HEK293T (cell line): ENCODE data around the gene VIT.

Experiments
- CTCF ChIA-PET: fragments of 350-600 bp; formaldehyde crosslinking; extraction: SDS; loops from one replicate; lab custom pipeline; 2021; ENCODE audit warnings: antibody characterized with exemption, inconsistent platforms; lab: Yijun Ruan, JAX
- POLR2A ChIA-PET: fragments of 350-600 bp; formaldehyde crosslinking; extraction: SDS; loops from one replicate; lab custom pipeline; 2020; ENCODE audit warnings: antibody characterized with exemption, inconsistent platforms; lab: Yijun Ruan, JAX
- DNase-seq: peaks from one replicate; pipeline ENCODE4 v3.0.0; 2012; ENCODE audit warnings: mixed read lengths; ENCODE audit errors: extremely low spot score
- ARNT ChIP-seq: fragments of 450-650 bp; IDR thresholded peaks from 2 replicates; pipeline ENCODE4 v1.6.1; 2017; ENCODE audit warnings: mild to moderate bottlenecking
- BHLHE40 ChIP-seq: fragments of 450-650 bp; IDR thresholded peaks from 2 replicates; pipeline ENCODE4 v1.6.1; 2016; ENCODE audit warnings: mild to moderate bottlenecking, moderate library complexity, borderline replicate concordance
- CTBP1 ChIP-seq: fragments of 450-650 bp; IDR thresholded peaks from 2 replicates; pipeline ENCODE4 v1.6.1; 2016; ENCODE audit warnings: borderline replicate concordance
- ELF4 ChIP-seq: fragments of 450-650 bp; IDR thresholded peaks from 2 replicates; pipeline ENCODE4 v1.6.1; 2017; ENCODE audit warnings: antibody characterized with exemption
- FOXA1 ChIP-seq: fragments of 450-650 bp; IDR thresholded peaks from 2 replicates; pipeline ENCODE4 v1.6.1; 2016; ENCODE audit warnings: mild to moderate bottlenecking
- FOXK2 ChIP-seq: fragments of 450-650 bp; IDR thresholded peaks from 2 replicates; pipeline ENCODE4 v1.6.1; 2016; ENCODE audit warnings: mild to moderate bottlenecking
- FOXM1 ChIP-seq: fragments of 450-650 bp; IDR thresholded peaks from 2 replicates; pipeline ENCODE4 v1.6.1; 2017; ENCODE audit warnings: mild to moderate bottlenecking, borderline replicate concordance
- HDGF ChIP-seq: fragments of 450-650 bp; IDR thresholded peaks from 2 replicates; pipeline ENCODE4 v1.6.1; 2017; ENCODE audit warnings: antibody characterized with exemption, borderline replicate concordance
- L3MBTL2 ChIP-seq: fragments of 450-650 bp; conservative IDR thresholded peaks from 2 replicates; pipeline ENCODE4 v1.6.1; 2016; ENCODE audit warnings: mild to moderate bottlenecking
- LEF1 ChIP-seq: fragments of 450-650 bp; IDR thresholded peaks from 2 replicates; pipeline ENCODE4 v1.6.1; 2017; ENCODE audit warnings: mild to moderate bottlenecking, borderline replicate concordance
- NFRKB ChIP-seq: fragments of 450-650 bp; IDR thresholded peaks from 2 replicates; pipeline ENCODE4 v1.6.1; 2016; ENCODE audit warnings: mild to moderate bottlenecking, moderate library complexity
- SP1 ChIP-seq: fragments of 450-650 bp; IDR thresholded peaks from 2 replicates; pipeline ENCODE4 v1.6.1; 2017
- SUZ12 ChIP-seq: fragments of 450-650 bp; IDR thresholded peaks from 2 replicates; pipeline ENCODE4 v1.6.1; 2016; ENCODE audit warnings: mild to moderate bottlenecking
- TARDBP ChIP-seq: fragments of 450-650 bp; IDR thresholded peaks from 2 replicates; pipeline ENCODE4 v1.6.1; 2016
- ZNF384 ChIP-seq: fragments of 450-650 bp; IDR thresholded peaks from 2 replicates; pipeline ENCODE4 v1.6.1; 2016
- TF ChIP-seq, protein P1 (sequence below): fragments of 450-650 bp; IDR thresholded peaks from 2 replicates; pipeline ENCODE4 v1.6.1; 2016

VIT gene

DNA sequence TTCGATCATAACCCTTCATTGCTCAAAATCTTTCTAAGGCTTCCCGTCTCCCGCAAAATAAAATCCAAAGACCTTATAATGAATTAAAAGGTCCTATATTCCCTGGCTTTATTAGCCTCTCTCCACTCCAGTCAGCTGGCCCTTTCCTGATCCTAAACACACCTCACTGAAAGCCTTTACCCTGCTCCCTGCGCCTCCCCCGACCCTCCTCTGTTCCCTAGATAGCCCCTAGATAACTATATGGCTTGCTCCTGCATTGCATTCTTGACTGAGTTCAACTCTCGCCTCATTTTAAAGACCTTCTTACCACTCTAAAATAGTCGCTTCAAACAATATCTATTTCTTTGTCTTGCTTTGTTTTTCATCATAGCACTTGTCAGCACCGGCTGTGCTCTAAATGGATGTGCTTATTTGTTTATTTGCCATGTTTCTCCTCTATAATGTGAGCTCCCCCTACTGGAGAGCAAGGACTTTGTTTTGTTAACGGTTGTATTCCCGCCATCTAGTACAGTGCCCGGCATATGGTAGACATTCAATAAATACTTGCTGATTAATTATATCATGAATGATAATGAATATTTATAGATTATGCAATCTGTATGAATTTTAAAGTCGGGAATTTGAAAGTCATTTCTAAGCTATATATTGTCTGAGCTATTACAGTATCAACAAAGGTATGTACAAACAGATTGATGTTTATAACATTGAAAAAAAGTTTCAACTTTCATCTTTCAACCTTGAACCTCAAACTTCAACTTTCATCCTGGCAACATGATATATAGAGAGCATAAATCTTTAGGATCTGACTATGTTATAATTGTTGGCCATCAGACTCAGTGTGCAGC lies 32.4 kb upstream of the VIT start:
- no peak for TF ChIP-seq FOXM1
- TF ChIP-seq L3MBTL2 = 0 out of 2 replicates have a peak, but pooled peaks have one; percentile 33
- TF ChIP-seq ZNF384 = no peak
- peak; percentile 58 for DNase-seq
- ChIA-PET POLR2A (no interaction called here), CTCF (interaction anchor here (0.5 to 2.1 kb wide), 7 partner anchors 8 to 1073 kb away, joined by 3 to 6 read pairs (median 4); no protein-coding TSS in a partner anchor)

- TF ChIP-seq TARDBP (no peak), FOXM1 (no peak), ZNF384 (no peak), LEF1 (no peak), SUZ12 (no peak), FOXK2 (no peak), ELF4 (no peak), HDGF (no peak), BHLHE40 (no peak), NFRKB (no peak)
- TF ChIP-seq, protein P1, sequence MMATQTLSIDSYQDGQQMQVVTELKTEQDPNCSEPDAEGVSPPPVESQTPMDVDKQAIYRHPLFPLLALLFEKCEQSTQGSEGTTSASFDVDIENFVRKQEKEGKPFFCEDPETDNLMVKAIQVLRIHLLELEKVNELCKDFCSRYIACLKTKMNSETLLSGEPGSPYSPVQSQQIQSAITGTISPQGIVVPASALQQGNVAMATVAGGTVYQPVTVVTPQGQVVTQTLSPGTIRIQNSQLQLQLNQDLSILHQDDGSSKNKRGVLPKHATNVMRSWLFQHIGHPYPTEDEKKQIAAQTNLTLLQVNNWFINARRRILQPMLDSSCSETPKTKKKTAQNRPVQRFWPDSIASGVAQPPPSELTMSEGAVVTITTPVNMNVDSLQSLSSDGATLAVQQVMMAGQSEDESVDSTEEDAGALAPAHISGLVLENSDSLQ = no peak
- CTCF ChIA-PET = interaction anchor here (0.6 to 2.1 kb wide), 3 partner anchors 41 to 312 kb away, joined by 3 to 6 read pairs (median 4); no protein-coding TSS in a partner anchor
- POLR2A ChIA-PET = no interaction called here
- no peak for DNase-seq
Observed at GRCh38 chr2:36664696-36665076, 31.8 kb upstream of the VIT start.

GRCh38 chr2:36667931-36668330 lies 28.6 kb upstream of the VIT start:
- TF ChIP-seq L3MBTL2 = no peak
- TF ChIP-seq, protein P1 = no peak
- no peak for TF ChIP-seq SP1
- TF ChIP-seq NFRKB = no peak
- TF ChIP-seq ARNT = no peak
- no peak for TF ChIP-seq ELF4
- no peak for TF ChIP-seq TARDBP
- no peak for TF ChIP-seq FOXK2
- TF ChIP-seq FOXA1 = no peak
- TF ChIP-seq HDGF = no peak
- TF ChIP-seq BHLHE40 = no peak
- no peak for TF ChIP-seq FOXM1
- TF ChIP-seq SUZ12 = no peak
- no peak for TF ChIP-seq CTBP1
- no peak for TF ChIP-seq ZNF384
- TF ChIP-seq LEF1 = no peak
- ChIA-PET CTCF (no interaction called here), POLR2A (no interaction called here)
- DNase-seq = no peak

- TF ChIP-seq ARNT (no peak), FOXA1 (no peak), FOXK2 (no peak), ELF4 (no peak), SP1 (no peak), HDGF (no peak), CTBP1 (no peak), SUZ12 (no peak), FOXM1 (no peak), LEF1 (no peak)
- DNase-seq = no peak
- CTCF ChIA-PET = interaction anchor here (1.2 kb wide), 1 partner anchor 317 kb away, joined by 3 read pairs; no protein-coding TSS in a partner anchor
- POLR2A ChIA-PET = no interaction called here
Observed at GRCh38 chr2:36670881-36671595, 25.5 kb upstream of the VIT start.

- ChIA-PET CTCF (interaction anchor here (0.6 to 1.2 kb wide), 3 partner anchors 8 to 726 kb away, joined by 3 to 4 read pairs (median 4); no protein-coding TSS in a partner anchor), POLR2A (no interaction called here)
- no peak for DNase-seq
- TF ChIP-seq HDGF = no peak
Observed at GRCh38 chr2:36671731-36672130, 24.8 kb upstream of the VIT start.

DNA sequence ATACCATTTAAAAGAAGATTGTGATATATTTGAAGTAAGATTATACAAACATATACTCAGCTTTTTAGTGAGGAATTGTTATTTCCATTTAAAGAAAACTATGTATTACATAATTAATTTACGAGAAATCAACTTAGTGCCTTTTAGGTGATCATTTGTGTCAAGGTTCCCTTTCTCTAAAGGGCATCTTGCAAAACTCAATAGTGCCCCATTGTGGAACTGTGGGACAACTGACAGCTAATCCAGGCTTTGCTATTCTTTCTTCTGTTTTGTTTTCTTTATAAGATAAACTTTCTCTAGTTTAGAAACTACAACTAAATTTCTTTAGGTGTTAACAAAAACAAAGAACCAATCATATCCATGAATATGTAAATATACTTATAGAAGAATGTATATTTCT lies 24.3 kb upstream of the VIT start:
- no peak for TF ChIP-seq ELF4
- TF ChIP-seq ARNT = no peak
- no peak for TF ChIP-seq LEF1
- no peak for TF ChIP-seq NFRKB
- TF ChIP-seq, protein P1 = no peak
- TF ChIP-seq SUZ12 = no peak
- no peak for TF ChIP-seq BHLHE40
- no peak for TF ChIP-seq L3MBTL2
- TF ChIP-seq FOXM1 = no peak
- no peak for TF ChIP-seq ZNF384
- CTCF ChIA-PET = interaction anchor here (0.5 to 1.2 kb wide), 5 partner anchors 8 to 727 kb away, joined by 3 to 4 read pairs (median 4); no protein-coding TSS in a partner anchor
- peak; percentile 23 for DNase-seq
- POLR2A ChIA-PET = no interaction called here
